HepG2 (cell line): ENCODE results near the gene AP2S1. TPM values are rescaled to one million over a fixed set of nuclear protein-coding genes. Genes with fewer than 3 reads are reported as not detected.

Experiments used
- ATAC-seq: fragments of 200-7000 bp; cut with Tn5 transposase; 3 replicates; pipeline ENCODE4 v1.9.1; 2020; ENCODE audit warnings: mild to moderate bottlenecking, moderate library complexity
- BruUV-seq: library from RNA; stranded (reverse); fragments of 400-500 nt; replicated peaks from 2 replicates; lab custom pipeline; 2021; lab: Mats Ljungman, UMichigan
- CTCF ChIA-PET: fragments of 300-600 bp; formaldehyde crosslinking; extraction: SDS; loops from one replicate; lab custom pipeline; 2021; ENCODE audit warnings: low total read pairs, inconsistent platforms, low intra/inter-chr PET ratio; lab: Yijun Ruan, JAX
- POLR2A ChIA-PET: fragments of 350-600 bp; sonication (Branson Sonifier 250); formaldehyde crosslinking; loops from one replicate; lab custom pipeline; 2020; ENCODE audit warnings: antibody characterized with exemption, inconsistent platforms; lab: Yijun Ruan, JAX
- DNase-seq: peaks from one replicate; pipeline ENCODE4 v3.0.0-alpha.2; 2015; ENCODE audit warnings: low spot score
- FAIRE-seq: peaks from 3 replicates; lab custom pipeline; 2011; peaks lifted over from hg19 to GRCh38; lab: Jason Lieb, UNC
- H2AFZ ChIP-seq: one replicate; pipeline ENCODE4 v1.6.1; 2011; ENCODE audit warnings: low read length, inconsistent platforms
- H3K27ac ChIP-seq: fragments of 300-600 bp; 3 replicates; pipeline ENCODE4 v1.8.0; 2011; ENCODE audit warnings: mixed run types, mild to moderate bottlenecking, mixed read lengths, low read length, inconsistent platforms; ENCODE audit not compliant: insufficient read depth; ENCODE audit errors: extremely low read length
- H3K27me3 ChIP-seq, 2 experiments: fragments of 200-600 bp in 1 of 2; 2 replicates in 1 of 2; 3 replicates in 1 of 2; pipeline versions ENCODE4 v1.6.0 to v1.8.0; 2011; ENCODE audit warnings: low read length in 2 of 2, mild to moderate bottlenecking in 2 of 2, moderate library complexity in 2 of 2, inconsistent platforms in 1 of 2; ENCODE audit not compliant: insufficient read depth in 2 of 2, control insufficient read depth in 1 of 2
- H3K36me3 ChIP-seq, 2 experiments: fragments of 200-600 bp in 1 of 2; replicated peaks in 1 of 2; 2 replicates in 1 of 2; 3 replicates in 1 of 2; pipeline versions ENCODE4 v1.5.1 to v1.8.0; 2011; ENCODE audit warnings: low read length in 2 of 2, inconsistent platforms in 1 of 2; ENCODE audit not compliant: insufficient read depth in 2 of 2, control insufficient read depth in 1 of 2
- H3K4me1 ChIP-seq: 2 replicates; pipeline ENCODE4 v1.5.1; 2012; ENCODE audit warnings: low read length, inconsistent platforms; ENCODE audit not compliant: insufficient read depth
- H3K4me2 ChIP-seq: 2 replicates; pipeline ENCODE4 v1.6.0; 2011; ENCODE audit warnings: low read depth, low read length, inconsistent platforms
- H3K4me3 ChIP-seq, 3 experiments: fragments of 200-600 bp in 1 of 3; sonication (generic), shearing (Covaris generic) in 1 of 3; replicated peaks in 1 of 3; 2 replicates each; pipeline ENCODE4 v1.5.1; 2011 to 2016; ENCODE audit warnings: low read length in 3 of 3, inconsistent platforms in 2 of 3, low read depth in 2 of 3, mild to moderate bottlenecking in 2 of 3, control low read depth in 1 of 3, mixed read lengths in 1 of 3; ENCODE audit not compliant: insufficient read depth in 1 of 3
- H3K79me2 ChIP-seq: one replicate; pipeline ENCODE4 v1.6.1; 2011; ENCODE audit warnings: low read length, inconsistent platforms; ENCODE audit not compliant: insufficient read depth
- H3K9ac ChIP-seq: 2 replicates; pipeline ENCODE4 v1.6.0; 2011; ENCODE audit warnings: mild to moderate bottlenecking, low read depth, low read length, inconsistent platforms; ENCODE audit not compliant: insufficient read depth
- H3K9me3 ChIP-seq: 2 replicates; pipeline ENCODE4 v1.5.1; 2012; ENCODE audit warnings: mild to moderate bottlenecking, low read length
- H4K20me1 ChIP-seq: 2 replicates; pipeline ENCODE4 v1.6.0; 2011; ENCODE audit warnings: inconsistent platforms, mild to moderate bottlenecking, low read length, moderate library complexity; ENCODE audit not compliant: insufficient read depth
- AHR ChIP-seq: IDR thresholded peaks from 2 replicates; pipeline ENCODE4 v1.6.1; 2018; ENCODE audit warnings: missing genetic modification reagents, missing compliant biosample characterization
- ATF7-NPFF ChIP-seq: sonication (generic); formaldehyde crosslinking; IDR thresholded peaks from 2 replicates; pipeline ENCODE4 v1.8.1; 2023; ENCODE audit warnings: mild to moderate bottlenecking, low read depth, missing genetic modification reagents, moderate library complexity
- BRF2 ChIP-seq: sonication (generic); formaldehyde crosslinking; IDR thresholded peaks from 2 replicates; pipeline ENCODE4 v1.8.1; 2022; ENCODE audit warnings: mild to moderate bottlenecking, missing genetic modification reagents
- ELF3 ChIP-seq: IDR thresholded peaks from 2 replicates; pipeline ENCODE4 v1.6.1; 2016; ENCODE audit warnings: missing genetic modification reagents, missing compliant biosample characterization
- MXD1 ChIP-seq: sonication (generic); formaldehyde crosslinking; IDR thresholded peaks from 2 replicates; pipeline ENCODE4 v1.4.0; 2020; ENCODE audit warnings: mild to moderate bottlenecking, missing genetic modification reagents
- NFYC ChIP-seq: IDR thresholded peaks from 2 replicates; pipeline ENCODE4 v1.6.1; 2016; ENCODE audit warnings: missing genetic modification reagents, missing compliant biosample characterization
- NKX3-1 ChIP-seq: sonication (generic); formaldehyde crosslinking; IDR thresholded peaks from 2 replicates; pipeline ENCODE4 v1.5.0; 2020; ENCODE audit warnings: missing genetic modification reagents
- SIN3A ChIP-seq: IDR thresholded peaks from 2 replicates; pipeline ENCODE4 v1.6.1; 2011; ENCODE audit warnings: low read depth, mild to moderate bottlenecking, control low read depth, low read length, borderline replicate concordance
- USF2 ChIP-seq, 2 experiments: sonication (generic) in 1 of 2; formaldehyde crosslinking in 1 of 2; IDR thresholded peaks; 2 replicates each; pipeline versions ENCODE4 v1.5.1 to v1.6.1; 2011 to 2020; ENCODE audit warnings: borderline replicate concordance in 1 of 2, low read depth in 1 of 2, low read length in 1 of 2, mild to moderate bottlenecking in 1 of 2, missing genetic modification reagents in 1 of 2, moderate library complexity in 1 of 2
- XRCC5 ChIP-seq: fragments of 200-400 bp; formaldehyde crosslinking; optimal IDR thresholded peaks from 2 replicates; pipeline ENCODE3; 2017; ENCODE audit warnings: mild to moderate bottlenecking, low read length
- YY1 ChIP-seq: IDR thresholded peaks from 2 replicates; pipeline ENCODE4 v1.6.1; 2011; ENCODE audit warnings: low read length, low read depth, moderate library complexity, mild to moderate bottlenecking; ENCODE audit not compliant: insufficient read depth, insufficient replicate concordance
- ZBTB46 ChIP-seq: sonication (generic); formaldehyde crosslinking; IDR thresholded peaks from 2 replicates; pipeline ENCODE4 v1.4.0; 2020; ENCODE audit warnings: mild to moderate bottlenecking, missing genetic modification reagents, borderline replicate concordance
- ZBTB7B ChIP-seq: sonication (generic); formaldehyde crosslinking; IDR thresholded peaks from 2 replicates; pipeline ENCODE4 v1.4.0; 2020; ENCODE audit warnings: missing genetic modification reagents
- ZFP36L2 ChIP-seq: sonication (generic); formaldehyde crosslinking; IDR thresholded peaks from 2 replicates; pipeline ENCODE4 v1.4.0; 2020; ENCODE audit warnings: missing genetic modification reagents
- ZFP41 ChIP-seq: sonication (generic); formaldehyde crosslinking; IDR thresholded peaks from 2 replicates; pipeline ENCODE4 v1.4.0; 2020; ENCODE audit warnings: mild to moderate bottlenecking, missing genetic modification reagents, borderline replicate concordance
- ZNF12 ChIP-seq: sonication (generic); formaldehyde crosslinking; IDR thresholded peaks from 2 replicates; pipeline ENCODE4 v1.5.0; 2020; ENCODE audit warnings: missing genetic modification reagents
- ZNF121 ChIP-seq: sonication (generic); formaldehyde crosslinking; IDR thresholded peaks from 2 replicates; pipeline ENCODE4 v1.5.0; 2020; ENCODE audit warnings: mild to moderate bottlenecking, missing genetic modification reagents
- ZNF510 ChIP-seq: sonication (generic); formaldehyde crosslinking; IDR thresholded peaks from 2 replicates; pipeline ENCODE4 v1.4.0; 2020; ENCODE audit warnings: low read depth, mild to moderate bottlenecking, missing genetic modification reagents
- WGBS: methylation state at CpG from one replicate; pipeline ENCODE4 v1.1.6; 2017; ENCODE audit warnings: low lambda C conversion rate; 5-methylcytosine and 5-hydroxymethylcytosine counted together
- in situ Hi-C: cut with HindIII; loops from 2 replicates; pipeline ENCODE4 v1.10.0; 2017; ENCODE audit warnings: low pct_unique_long_range_greater_than_20kb; ENCODE audit not compliant: extremely low pct_ligation_motif_present
- intact Hi-C: fragments of 100-400 bp; cut with micrococcal nuclease; formaldehyde crosslinking; loops from one replicate; pipeline ENCODE4 v1.10.0; 2022; ENCODE audit not compliant: unreplicated experiment
- polyA plus RNA-seq, 8 experiments: library from polyadenylated mRNA; depleted of rRNA in 3 of 8; stranded (reverse) in 7 of 8; unstranded in 1 of 8; fragments of >200 nt; fragmentation: Illumina TruSeq in 4 of 8; extraction: Trizol in 4 of 8; gene quantifications; 2 replicates each; pipeline versions ENCODE4 v1.2.1 to v1.2.3, GENCODE V29; 2011 to 2016; ENCODE audit warnings: low read depth in 4 of 8, missing spikeins in 1 of 8, mixed read lengths in 1 of 8; ENCODE audit not compliant: insufficient read depth in 1 of 8
- total RNA-seq, 5 experiments: library from RNA; depleted of rRNA; stranded (reverse); fragments of >200 nt; fragmentation: Illumina TruSeq; extraction: Trizol; gene quantifications; 2 replicates each; pipeline ENCODE4 v1.2.3, GENCODE V29; 2016; ENCODE audit warnings: low read depth in 1 of 5

AP2S1 gene
- total and polyA plus RNA-seq, 2 of the 13 experiments (the other 11 are each of a cell fraction or from before 2014, with no cell fraction given) = 45.2 to 86.1 TPM

- CTCF ChIA-PET = no interaction called here
- intact Hi-C loops (no loop called here), in situ Hi-C loops (no loop called here)
- 20% methylated on average over 5 of the region's 6 CpGs for WGBS
- POLR2A ChIA-PET = interaction anchor here (0.7 to 2.7 kb wide), 8 partner anchors 26 to 334 kb away, joined by 3 to 25 read pairs (median 4); no protein-coding TSS in a partner anchor
- Histone ChIP-seq H3K9me3 (no peaks in the 10 kb centered on the region), H3K79me2 (peaks cover 77% of the 10 kb centered on the region), H3K4me1 (peaks cover 75% of the 10 kb centered on the region), H3K36me3 (no peaks in the 10 kb centered on the region; a peak in 1 of 5 replicates), H3K4me3 (peak overlapping the region; percentile 68 to 95 (median 86)), H3K27ac (peak overlapping the region; percentile 100), H3K27me3 (no peaks in the 10 kb centered on the region; a peak in 1 of 5 replicates), H4K20me1 (peaks cover 67% of the 10 kb centered on the region), H2AFZ (no peak overlapping the region), H3K4me2 (peak overlapping the region; percentile 97), H3K9ac (peak overlapping the region; percentile 94)
- FAIRE-seq = peak; percentile 4
- peak; percentile 66 for DNase-seq
- ATAC-seq = peak; percentile 15; the same call in 2 of the 3 replicates
- BruUV-seq = no TSS peak
- TF ChIP-seq SIN3A (0 out of 2 replicates have a peak, but pooled peaks have one; percentile 9), ELF3 (no peak), BRF2 (no peak), ZFP41 (CRISPR knock-in tag) (no peak), YY1 (peak; percentile 23), XRCC5 (peak; percentile 8), NKX3-1 (CRISPR knock-in tag) (no peak), NFYC (CRISPR knock-in tag) (no peak), ZBTB46 (CRISPR knock-in tag) (no peak), ZNF510 (CRISPR knock-in tag) (no peak), USF2 (IDR thresholded peaks at IDR 0.05; ENCODE audit: low read depth, low read length) (no peak), USF2 (CRISPR knock-in tag; IDR thresholded peaks at IDR 0.05; ENCODE audit: borderline replicate concordance) (no peak), ZFP36L2 (CRISPR knock-in tag) (no peak), MXD1 (CRISPR knock-in tag) (no peak), ZNF12 (0 out of 2 replicates have a peak, but pooled peaks have one; percentile 15), AHR (CRISPR knock-in tag) (no peak), ATF7-NPFF (no peak), ZNF121 (no peak), ZBTB7B (no peak)
Observed at GRCh38 chr19:46863818-46864629, 13.4 kb upstream of the AP2S1 start.
